C4-2B (cell line): Measurements from ENCODE around the gene SMCO4.
"Not testable (repeated sequence)": the region's sequence is repeated elsewhere in the genome, so short reads cannot be mapped to it uniquely, and the experiment has no call there.

Source experiments
- ZFX ChIP-seq: fragments of 450-650 bp; IDR thresholded peaks from 2 replicates; pipeline ENCODE4 v1.6.1; 2017
- TF ChIP-seq, protein P1 (sequence below): fragments of 450-650 bp; conservative IDR thresholded peaks from 2 replicates; pipeline ENCODE4 v1.5.1; 2017; ENCODE audit warnings: mild to moderate bottlenecking

DNA sequence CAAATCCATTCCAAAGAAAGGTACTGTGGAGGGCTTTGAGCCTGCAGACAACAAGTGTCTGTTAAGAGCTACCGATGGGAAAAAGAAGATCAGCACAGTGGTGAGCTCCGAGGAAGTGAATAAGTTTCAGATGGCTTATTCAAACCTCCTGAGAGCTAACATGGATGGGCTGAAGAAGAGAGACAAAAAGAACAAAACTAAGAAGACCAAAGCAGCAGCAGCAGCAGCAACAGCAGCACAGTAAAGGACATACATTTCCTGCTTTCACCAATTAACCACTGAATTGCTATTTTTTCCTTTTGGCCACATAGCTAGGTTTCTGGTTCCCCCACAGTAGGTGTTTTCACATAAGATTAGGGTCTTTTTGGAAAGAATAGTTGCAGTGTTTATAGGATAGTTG, 7.6 kb downstream of the SMCO4 start:
- TF ChIP-seq, protein P1, sequence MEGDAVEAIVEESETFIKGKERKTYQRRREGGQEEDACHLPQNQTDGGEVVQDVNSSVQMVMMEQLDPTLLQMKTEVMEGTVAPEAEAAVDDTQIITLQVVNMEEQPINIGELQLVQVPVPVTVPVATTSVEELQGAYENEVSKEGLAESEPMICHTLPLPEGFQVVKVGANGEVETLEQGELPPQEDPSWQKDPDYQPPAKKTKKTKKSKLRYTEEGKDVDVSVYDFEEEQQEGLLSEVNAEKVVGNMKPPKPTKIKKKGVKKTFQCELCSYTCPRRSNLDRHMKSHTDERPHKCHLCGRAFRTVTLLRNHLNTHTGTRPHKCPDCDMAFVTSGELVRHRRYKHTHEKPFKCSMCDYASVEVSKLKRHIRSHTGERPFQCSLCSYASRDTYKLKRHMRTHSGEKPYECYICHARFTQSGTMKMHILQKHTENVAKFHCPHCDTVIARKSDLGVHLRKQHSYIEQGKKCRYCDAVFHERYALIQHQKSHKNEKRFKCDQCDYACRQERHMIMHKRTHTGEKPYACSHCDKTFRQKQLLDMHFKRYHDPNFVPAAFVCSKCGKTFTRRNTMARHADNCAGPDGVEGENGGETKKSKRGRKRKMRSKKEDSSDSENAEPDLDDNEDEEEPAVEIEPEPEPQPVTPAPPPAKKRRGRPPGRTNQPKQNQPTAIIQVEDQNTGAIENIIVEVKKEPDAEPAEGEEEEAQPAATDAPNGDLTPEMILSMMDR: not testable (repeated sequence)
- TF ChIP-seq ZFX: not testable (repeated sequence)
